Prostate gland (tissue), 2 donors: ENCODE measurements around the gene MBNL1. TPM values are rescaled to one million over a fixed set of nuclear protein-coding genes. Genes with fewer than 3 reads are reported as not detected.

Experiments
- DNase-seq: peaks from one replicate; pipeline ENCODE4 v3.0.0-alpha.2; 2019; ENCODE audit warnings: low spot score
- H3K27ac ChIP-seq, 2 donors: fragments of 200-600 bp; sonication (generic); 2 replicates each; pipeline ENCODE4 v1.5.1; 2017 to 2019
- H3K27me3 ChIP-seq: fragments of 200-600 bp; sonication (generic); replicated peaks from 2 replicates; pipeline ENCODE4 v1.5.1; 2019; ENCODE audit not compliant: insufficient read depth
- H3K36me3 ChIP-seq, 2 donors: fragments of 200-600 bp; sonication (generic); 1 replicate in 1 of 2; 2 replicates in 1 of 2; pipeline versions ENCODE4 v1.5.1 to v1.8.1; 2017 to 2019
- H3K4me1 ChIP-seq: fragments of 200-600 bp; sonication (generic); replicated peaks from 2 replicates; pipeline ENCODE4 v1.5.1; 2019
- H3K4me3 ChIP-seq, 2 donors: fragments of 200-600 bp; sonication (generic); 2 replicates each; pipeline ENCODE4 v1.5.1; 2017 to 2019
- H3K9me3 ChIP-seq: fragments of 200-600 bp; sonication (generic); 2 replicates; pipeline ENCODE4 v1.5.1; 2017
- POLR2A ChIP-seq: fragments of 450-650 bp; IDR thresholded peaks from one replicate; pipeline ENCODE4 v1.6.1; 2016; ENCODE audit warnings: antibody characterized with exemption, mild to moderate bottlenecking
- POLR2AphosphoS5 ChIP-seq: sonication (generic); formaldehyde crosslinking; IDR thresholded peaks from one replicate; pipeline ENCODE4 v1.6.1; 2017; ENCODE audit warnings: antibody characterized with exemption
- WGBS: methylation state at CpG from one replicate; pipeline ENCODE4 v1.1.5; 2018; 5-methylcytosine and 5-hydroxymethylcytosine counted together
- intact Hi-C: fragments of 100-400 bp; cut with DNase I; formaldehyde crosslinking; loops from one replicate; pipeline ENCODE4 v1.14.2; 2022
- total RNA-seq, 2 donors: library from RNA; depleted of rRNA; stranded (reverse); fragments of >200 nt; gene quantifications; one replicate each; pipeline ENCODE4 v1.1.0, GENCODE V29; 2016
- TF ChIP-seq, protein P1 (sequence below), 4 experiments: fragments of 200-600 bp in 2 of 4; fragments of 450-650 bp in 2 of 4; sonication (generic) in 2 of 4; IDR thresholded peaks; 1 replicate in 3 of 4; 2 replicates in 1 of 4; pipeline ENCODE4 v1.5.1; 2016 to 2019; ENCODE audit warnings: antibody characterized with exemption in 4 of 4, mild to moderate bottlenecking in 2 of 4, moderate library complexity in 2 of 4

The MBNL1 gene
- total RNA-seq, 2 donors from 2014 or later = 131 to 226 TPM

GRCh38 chr3:152314677-152315353 lies 46.1 kb downstream of the MBNL1 start:
- H3K4me3 ChIP-seq = no peak overlapping the region
- no peak for TF ChIP-seq POLR2AphosphoS5
- TF ChIP-seq, protein P1, sequence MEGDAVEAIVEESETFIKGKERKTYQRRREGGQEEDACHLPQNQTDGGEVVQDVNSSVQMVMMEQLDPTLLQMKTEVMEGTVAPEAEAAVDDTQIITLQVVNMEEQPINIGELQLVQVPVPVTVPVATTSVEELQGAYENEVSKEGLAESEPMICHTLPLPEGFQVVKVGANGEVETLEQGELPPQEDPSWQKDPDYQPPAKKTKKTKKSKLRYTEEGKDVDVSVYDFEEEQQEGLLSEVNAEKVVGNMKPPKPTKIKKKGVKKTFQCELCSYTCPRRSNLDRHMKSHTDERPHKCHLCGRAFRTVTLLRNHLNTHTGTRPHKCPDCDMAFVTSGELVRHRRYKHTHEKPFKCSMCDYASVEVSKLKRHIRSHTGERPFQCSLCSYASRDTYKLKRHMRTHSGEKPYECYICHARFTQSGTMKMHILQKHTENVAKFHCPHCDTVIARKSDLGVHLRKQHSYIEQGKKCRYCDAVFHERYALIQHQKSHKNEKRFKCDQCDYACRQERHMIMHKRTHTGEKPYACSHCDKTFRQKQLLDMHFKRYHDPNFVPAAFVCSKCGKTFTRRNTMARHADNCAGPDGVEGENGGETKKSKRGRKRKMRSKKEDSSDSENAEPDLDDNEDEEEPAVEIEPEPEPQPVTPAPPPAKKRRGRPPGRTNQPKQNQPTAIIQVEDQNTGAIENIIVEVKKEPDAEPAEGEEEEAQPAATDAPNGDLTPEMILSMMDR (IDR thresholded peaks at IDR 0.05) = no peak
- no peak for TF ChIP-seq POLR2A
- H3K4me1 ChIP-seq = no peaks in the 10 kb centered on the region
- intact Hi-C loops = no loop called here
- no peak for DNase-seq
- 78% methylated on average over 3 of the region's 3 CpGs for WGBS
- H3K27me3 ChIP-seq = no peaks in the 10 kb centered on the region
- no peaks in the 10 kb centered on the region for H3K9me3 ChIP-seq
- no peaks in the 10 kb centered on the region for H3K36me3 ChIP-seq
- H3K27ac ChIP-seq = no peak overlapping the region

DNA sequence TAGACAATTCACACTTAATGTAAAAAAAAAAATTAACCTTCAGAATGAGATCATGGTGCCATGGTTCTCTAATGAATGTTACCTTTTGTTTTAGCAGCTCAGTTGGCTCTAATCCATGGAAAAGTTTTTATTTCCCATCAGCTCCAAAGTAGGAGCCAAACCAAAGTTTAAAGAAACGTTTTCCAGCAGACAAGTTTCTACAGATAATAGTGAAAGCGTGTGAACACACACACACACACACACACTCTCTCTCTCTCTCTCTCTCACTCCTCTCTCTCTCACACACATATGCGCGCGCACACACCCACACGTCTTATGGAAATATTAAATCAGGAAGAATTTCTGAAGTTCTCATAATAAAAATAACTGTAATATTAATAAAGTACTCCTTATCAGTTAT lies 46.9 kb downstream of the MBNL1 start:
- H3K9me3 ChIP-seq = no peaks in the 10 kb centered on the region
- H3K36me3 ChIP-seq = no peaks in the 10 kb centered on the region
- WGBS = 67% methylated on average over 6 of the region's 6 CpGs
- no peak overlapping the region for H3K4me3 ChIP-seq
- no peaks in the 10 kb centered on the region for H3K4me1 ChIP-seq
- intact Hi-C loops = no loop called here
- TF ChIP-seq, protein P1 (IDR thresholded peaks at IDR 0.05) = no peak
- no peak for TF ChIP-seq POLR2AphosphoS5
- no peak for TF ChIP-seq POLR2A
- no peak overlapping the region for H3K27ac ChIP-seq
- no peaks in the 10 kb centered on the region for H3K27me3 ChIP-seq
- DNase-seq = no peak

DNA sequence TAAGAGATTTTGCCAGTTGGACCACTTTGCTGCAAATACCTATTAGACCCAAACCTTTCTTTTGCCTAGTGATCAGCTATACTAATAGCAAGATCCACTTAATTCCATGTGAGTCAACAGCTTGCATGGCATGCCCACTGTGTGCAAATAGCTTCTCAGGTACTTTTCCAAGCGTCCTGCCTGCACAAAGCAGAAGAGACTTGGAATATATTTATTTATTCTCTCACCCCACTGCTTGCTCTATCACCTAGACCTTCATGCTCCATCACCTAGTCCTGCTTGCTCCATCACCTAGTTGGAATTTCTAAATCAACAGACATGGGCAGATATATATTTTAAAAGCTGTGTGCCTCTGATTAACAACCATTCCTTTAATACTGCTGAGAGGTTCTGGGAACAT lies 47.6 kb downstream of the MBNL1 start:
- H3K36me3 ChIP-seq = no peaks in the 10 kb centered on the region
- TF ChIP-seq, protein P1 (IDR thresholded peaks at IDR 0.05) = no peak
- no peak for TF ChIP-seq POLR2A
- intact Hi-C loops = no loop called here
- no peaks in the 10 kb centered on the region for H3K4me1 ChIP-seq
- H3K27ac ChIP-seq = no peak overlapping the region
- WGBS = 97% methylated on average over 1 of the region's 1 CpG
- no peaks in the 10 kb centered on the region for H3K9me3 ChIP-seq
- no peak overlapping the region for H3K4me3 ChIP-seq
- DNase-seq = no peak
- no peaks in the 10 kb centered on the region for H3K27me3 ChIP-seq

GRCh38 chr3:152317184-152317583 lies 48.5 kb downstream of the MBNL1 start:
- WGBS = 93% methylated on average over 4 of the region's 4 CpGs
- no peak overlapping the region for H3K27ac ChIP-seq
- intact Hi-C loops = no loop called here

GRCh38 chr3:152317956-152318355 lies 49.2 kb downstream of the MBNL1 start:
- Histone ChIP-seq H3K36me3 (no peaks in the 10 kb centered on the region), H3K27ac (no peak overlapping the region), H3K9me3 (no peaks in the 10 kb centered on the region), H3K27me3 (no peaks in the 10 kb centered on the region), H3K4me1 (no peaks in the 10 kb centered on the region), H3K4me3 (no peak overlapping the region)
- 47% methylated on average over 4 of the region's 4 CpGs for WGBS
- intact Hi-C loops = no loop called here
- no peak for DNase-seq
- TF ChIP-seq, protein P1 (IDR thresholded peaks at IDR 0.05) = no peak
- TF ChIP-seq POLR2AphosphoS5 = no peak
- TF ChIP-seq POLR2A = no peak

More at GRCh38 chr3:152317184-152317583, 48.5 kb downstream of the MBNL1 start:
- TF ChIP-seq POLR2A (no peak), POLR2AphosphoS5 (no peak)
- TF ChIP-seq, protein P1 (IDR thresholded peaks at IDR 0.05) = no peak
- no peaks in the 10 kb centered on the region for H3K27me3 ChIP-seq
- H3K4me1 ChIP-seq = no peaks in the 10 kb centered on the region
- H3K9me3 ChIP-seq = no peaks in the 10 kb centered on the region
- no peak overlapping the region for H3K4me3 ChIP-seq
- DNase-seq = no peak
- no peaks in the 10 kb centered on the region for H3K36me3 ChIP-seq
